ENCODE data around the gene BSND. TPM values are rescaled to one million over a fixed set of nuclear protein-coding genes. Genes with fewer than 3 reads are reported as not detected.

BSND gene
- total RNA-seq, 1 experiment from 2014 or later, result 0.17 TPM

DNA sequence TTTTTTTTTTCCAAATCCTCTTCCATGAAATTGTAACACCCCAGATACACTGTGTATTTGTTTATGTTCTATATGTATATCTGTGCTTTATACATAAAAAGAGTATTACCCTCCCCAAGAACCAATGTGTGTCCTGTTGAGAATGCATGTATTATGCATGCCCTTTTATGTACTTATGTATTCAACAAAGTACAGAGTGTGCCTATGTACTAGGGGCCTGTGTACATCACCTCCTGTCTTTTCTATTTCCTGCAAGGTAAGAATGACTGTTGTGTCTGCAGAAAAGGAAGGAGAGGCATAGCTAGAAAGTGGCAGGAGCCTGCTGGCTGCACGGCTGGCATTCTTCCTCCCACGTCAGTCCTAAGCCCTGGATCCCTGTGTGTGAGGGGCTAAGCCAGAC is 11.3 kb upstream of the BSND start:
- no peak overlapping the region for H4K5ac ChIP-seq (ENCODE audit: insufficient read length, low read depth, low read length)
- no peak overlapping the region for H2BK12ac ChIP-seq (ENCODE audit: insufficient read length, low read depth, low read length)
- no peak overlapping the region for H3T11ph ChIP-seq (ENCODE audit: low read length)
- Mint-ChIP-seq H3K27me3 (ENCODE audit: low read depth) (peaks cover under 1% of the 10 kb centered on the region), H3K27ac (peak overlapping the region in 1 of 3 experiments; percentile 67; a peak in 1 of 7 replicates), H3K4me3 (no peak overlapping the region), H3K36me3 (ENCODE audit: insufficient read depth in 1 of 3, low read depth in 3 of 3) (no peaks in the 10 kb centered on the region), H3K9me3 (no peaks in the 10 kb centered on the region), H3K4me1 (peaks cover 19 to 22% of the 10 kb centered on the region in 2 experiments)
- H3K56ac ChIP-seq (ENCODE audit: insufficient read length, low read depth, low read length), result no peak overlapping the region
- no peaks in the 10 kb centered on the region for H3K79me1 ChIP-seq (ENCODE audit: insufficient read depth, low read depth, low read length, poor library complexity, severe bottlenecking)
- no peak overlapping the region for H4K91ac ChIP-seq (ENCODE audit: insufficient read length, low read depth, low read length)
- no peak overlapping the region for H3K23ac ChIP-seq (ENCODE audit: insufficient read length, low read depth, low read length)
- H2AK5ac ChIP-seq (ENCODE audit: insufficient read length, low read length), result no peak overlapping the region
- no CpG with 5 or more reads among the region's 2 CpGs for WGBS (ENCODE audit: extremely low coverage, insufficient read length, low lambda C conversion rate)
- no peak overlapping the region for H3K14ac ChIP-seq (ENCODE audit: insufficient read depth, low read length)
- no peak for DNase-seq
- H4K20me1 ChIP-seq (ENCODE audit: control insufficient read depth, insufficient read depth, insufficient read length), result no peaks in the 10 kb centered on the region
- H3K9ac ChIP-seq (ENCODE audit: extremely low read depth, insufficient read length, low read length), result no peak overlapping the region
- no peak overlapping the region for H2BK20ac ChIP-seq (ENCODE audit: low read depth, low read length, poor library complexity, severe bottlenecking)
- H3K4ac ChIP-seq (ENCODE audit: low read depth, low read length), result no peak overlapping the region
- H4K8ac ChIP-seq (replicated peaks; ENCODE audit: insufficient read length, low read depth, low read length), result no peak overlapping the region
- no peaks in the 10 kb centered on the region for H3K9me3 ChIP-seq (ENCODE audit: control insufficient read depth, low read depth, low read length)
- H3K27me3 ChIP-seq (ENCODE audit: insufficient read depth, low read length), result no peaks in the 10 kb centered on the region
- peaks cover 6% of the 10 kb centered on the region; the same call in 1 of the 2 replicates for H3K4me1 ChIP-seq (ENCODE audit: insufficient read depth, low read length)
- TF ChIP-seq, protein P1, sequence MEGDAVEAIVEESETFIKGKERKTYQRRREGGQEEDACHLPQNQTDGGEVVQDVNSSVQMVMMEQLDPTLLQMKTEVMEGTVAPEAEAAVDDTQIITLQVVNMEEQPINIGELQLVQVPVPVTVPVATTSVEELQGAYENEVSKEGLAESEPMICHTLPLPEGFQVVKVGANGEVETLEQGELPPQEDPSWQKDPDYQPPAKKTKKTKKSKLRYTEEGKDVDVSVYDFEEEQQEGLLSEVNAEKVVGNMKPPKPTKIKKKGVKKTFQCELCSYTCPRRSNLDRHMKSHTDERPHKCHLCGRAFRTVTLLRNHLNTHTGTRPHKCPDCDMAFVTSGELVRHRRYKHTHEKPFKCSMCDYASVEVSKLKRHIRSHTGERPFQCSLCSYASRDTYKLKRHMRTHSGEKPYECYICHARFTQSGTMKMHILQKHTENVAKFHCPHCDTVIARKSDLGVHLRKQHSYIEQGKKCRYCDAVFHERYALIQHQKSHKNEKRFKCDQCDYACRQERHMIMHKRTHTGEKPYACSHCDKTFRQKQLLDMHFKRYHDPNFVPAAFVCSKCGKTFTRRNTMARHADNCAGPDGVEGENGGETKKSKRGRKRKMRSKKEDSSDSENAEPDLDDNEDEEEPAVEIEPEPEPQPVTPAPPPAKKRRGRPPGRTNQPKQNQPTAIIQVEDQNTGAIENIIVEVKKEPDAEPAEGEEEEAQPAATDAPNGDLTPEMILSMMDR (conservative IDR thresholded peaks at IDR 0.05), result no peak
- no peak overlapping the region for H3K27ac ChIP-seq (ENCODE audit: insufficient read length, low read depth, low read length)
- H2BK120ac ChIP-seq (ENCODE audit: low read depth, low read length, poor library complexity, severe bottlenecking), result no peak overlapping the region
- no peaks in the 10 kb centered on the region for H3K23me2 ChIP-seq (ENCODE audit: insufficient read length, low read depth, low read length, poor library complexity, severe bottlenecking)
- H2BK15ac ChIP-seq (ENCODE audit: low read depth, low read length), result no peak overlapping the region
- no peak overlapping the region for H3K4me2 ChIP-seq (ENCODE audit: insufficient read depth, insufficient read length, low read length)
- no peak overlapping the region for H2AFZ ChIP-seq (ENCODE audit: low read length)
- H3K18ac ChIP-seq (ENCODE audit: insufficient read length, low read depth, low read length), result no peak overlapping the region
- no peaks in the 10 kb centered on the region for H3K79me2 ChIP-seq (ENCODE audit: insufficient read depth, low read length)
- H2BK5ac ChIP-seq (ENCODE audit: insufficient read length, low read length), result no peak overlapping the region
